HG03095 (cell line): ENCODE results near the gene PLXND1.

Experiments used
- ATAC-seq: cut with Tn5 transposase; IDR thresholded peaks from one replicate; pipeline ENCODE4 v1.9.1; 2021; ENCODE audit warnings: moderate library complexity; ENCODE audit not compliant: unreplicated experiment

The PLXND1 gene

GRCh38 chr3:129567939-129568338, 38.5 kb downstream of the PLXND1 start:
- ATAC-seq = no peak

GRCh38 chr3:129567176-129567705, 39.2 kb downstream of the PLXND1 start:
- ATAC-seq = no peak

GRCh38 chr3:129565902-129566301, 40.6 kb downstream of the PLXND1 start:
- ATAC-seq = no peak

GRCh38 chr3:129564981-129565644, 41.4 kb downstream of the PLXND1 start:
- no peak for ATAC-seq

- ATAC-seq = no peak
Measured at GRCh38 chr3:129563850-129564535, 42.5 kb downstream of the PLXND1 start.

- no peak for ATAC-seq
Measured at GRCh38 chr3:129563332-129563731, 43.1 kb downstream of the PLXND1 start.

- ATAC-seq = no peak
Measured at GRCh38 chr3:129562803-129563202, 43.7 kb downstream of the PLXND1 start.

GRCh38 chr3:129561619-129562248, 44.7 kb downstream of the PLXND1 start:
- no peak for ATAC-seq

GRCh38 chr3:129560911-129561594, 45.4 kb downstream of the PLXND1 start:
- no peak for ATAC-seq

- no peak for ATAC-seq
Measured at GRCh38 chr3:129560269-129560787, 46.1 kb downstream of the PLXND1 start.

GRCh38 chr3:129559565-129560079, 46.9 kb downstream of the PLXND1 start:
- no peak for ATAC-seq

GRCh38 chr3:129558772-129559564, 47.5 kb downstream of the PLXND1 start:
- no peak for ATAC-seq

- ATAC-seq = no peak
Measured at GRCh38 chr3:129558081-129558771, 48.2 kb downstream of the PLXND1 start.

- no peak for ATAC-seq
Measured at GRCh38 chr3:129557548-129557894, 49.0 kb downstream of the PLXND1 start.

GRCh38 chr3:129556890-129557547, 49.5 kb downstream of the PLXND1 start:
- ATAC-seq = no peak

- no peak for ATAC-seq
Measured at GRCh38 chr3:129556358-129556695, 50.1 kb downstream of the PLXND1 start.

GRCh38 chr3:129555616-129556357, 50.7 kb downstream of the PLXND1 start:
- no peak for ATAC-seq

GRCh38 chr3:129555153-129555550, 51.3 kb downstream of the PLXND1 start:
- ATAC-seq = no peak
